ENCODE results near the gene HLF. TPM values are rescaled to one million over a fixed set of nuclear protein-coding genes. Genes with fewer than 3 reads are reported as not detected.

Gene HLF
- 0.09 to 0.22 TPM (median 0.15 TPM) in 4 of 5 replicates, not detected in the other for total RNA-seq (2022; extraction: Qiagen RNA extraction; ENCODE audit: low read depth)

DNA sequence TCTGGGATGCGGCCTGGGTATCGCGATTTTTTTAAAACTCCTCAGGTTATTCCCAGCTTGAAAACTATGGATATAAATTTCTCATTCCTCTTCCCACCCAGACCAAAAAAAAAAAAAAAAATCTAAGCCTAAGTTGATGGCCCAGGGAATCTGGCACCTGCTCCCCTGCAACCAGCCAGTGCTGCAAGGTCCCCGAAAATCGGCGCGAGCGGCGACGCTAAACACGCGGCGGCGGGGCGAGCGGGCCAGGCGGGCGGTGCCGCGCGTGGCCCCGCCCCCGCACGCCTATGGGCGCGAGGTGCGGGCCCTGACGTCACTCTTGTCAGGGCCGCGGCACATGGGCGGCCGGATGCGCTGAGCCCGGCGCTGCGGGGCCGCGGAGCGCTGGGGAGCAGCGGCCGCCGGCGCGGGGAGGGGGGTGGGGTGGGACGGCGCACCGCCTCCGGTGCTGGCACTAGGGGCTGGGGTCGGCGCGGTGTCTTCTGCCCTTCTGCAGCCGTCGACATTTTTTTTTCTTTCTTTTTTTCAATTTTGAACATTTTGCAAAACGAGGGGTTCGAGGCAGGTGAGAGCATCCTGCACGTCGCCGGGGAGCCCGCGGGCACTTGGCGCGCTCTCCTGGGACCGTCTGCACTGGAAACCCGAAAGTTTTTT is at the start of gene HLF:
HLF (plus strand) TSS at position 316 of the 654 bp plus-strand sequence. CDS start 525 bp downstream, outside the sequence.

Other genes starting within 250 kb of the HLF start
- gene MMD, start 156.9 kb downstream of the HLF start, total RNA-seq (2022; extraction: Qiagen RNA extraction; ENCODE audit: low read depth), result 19.6 to 28.8 TPM (median 26.9 TPM) in 5 replicates
- not detected in 5 replicates for gene SMIM36, start 246.5 kb downstream of the HLF start, total RNA-seq (2022; extraction: Qiagen RNA extraction; ENCODE audit: low read depth)